ENCODE data around the gene NTN1.

NTN1 gene

DNA sequence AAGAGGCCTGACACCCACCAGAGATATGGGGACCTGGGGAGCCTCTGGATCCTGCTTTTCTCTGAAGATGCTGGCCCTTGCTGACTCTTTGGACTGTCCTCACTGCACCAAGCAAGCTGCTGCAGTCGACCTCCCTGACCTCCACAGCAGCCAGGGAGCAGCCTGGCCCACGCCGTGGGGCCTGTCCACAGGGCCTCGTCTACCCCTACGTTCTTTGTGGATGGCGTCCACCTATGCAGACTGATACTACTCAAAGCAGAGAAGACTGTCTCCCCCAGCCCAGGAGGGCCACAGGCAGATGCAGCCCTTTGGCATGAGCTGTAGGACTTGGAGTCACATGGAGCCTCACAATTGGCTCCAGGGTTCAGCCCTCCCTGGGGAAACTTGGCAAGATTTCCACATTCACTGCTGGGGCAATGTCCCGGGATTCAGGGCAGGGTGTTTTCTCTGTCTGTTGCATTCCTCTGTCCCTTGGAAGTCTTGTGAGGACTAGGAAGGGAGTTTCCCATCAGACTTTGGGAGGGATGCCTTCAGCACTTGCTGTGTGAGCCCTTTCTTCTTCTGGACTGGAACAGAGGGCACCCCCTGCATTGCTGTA, 152.2 kb downstream of the NTN1 start:
- no peak for DNase-seq (ENCODE audit: insufficient read length, low spot score)
- no peak for FAIRE-seq
- TF ChIP-seq POLR2A (IDR thresholded peaks at IDR 0.05; ENCODE audit: low read depth, low read length), result no peak

DNA sequence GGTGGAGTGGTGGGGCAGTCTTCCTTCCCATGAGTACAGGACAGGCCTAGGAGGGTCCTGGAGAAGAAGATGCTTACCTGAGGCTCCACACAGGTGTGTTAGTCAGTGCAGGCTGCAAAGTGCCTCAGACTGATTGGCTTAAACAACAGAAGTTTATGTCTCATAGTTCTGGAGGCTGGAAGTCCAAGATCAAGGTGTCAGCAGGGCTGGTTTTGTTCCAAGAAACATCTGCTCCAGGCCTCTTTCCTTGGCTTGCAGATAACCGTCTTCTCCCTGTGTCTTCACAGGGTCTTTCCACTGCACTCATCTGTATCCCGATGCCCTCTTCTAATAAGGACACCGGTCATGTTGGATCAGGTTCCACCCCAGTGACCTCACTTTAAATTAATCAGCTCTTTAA, 153.0 kb downstream of the NTN1 start:
- TF ChIP-seq POLR2A (IDR thresholded peaks at IDR 0.05; ENCODE audit: low read depth, low read length), result no peak
- FAIRE-seq (no peak), DNase-seq (ENCODE audit: insufficient read length, low spot score) (no peak)

DNA sequence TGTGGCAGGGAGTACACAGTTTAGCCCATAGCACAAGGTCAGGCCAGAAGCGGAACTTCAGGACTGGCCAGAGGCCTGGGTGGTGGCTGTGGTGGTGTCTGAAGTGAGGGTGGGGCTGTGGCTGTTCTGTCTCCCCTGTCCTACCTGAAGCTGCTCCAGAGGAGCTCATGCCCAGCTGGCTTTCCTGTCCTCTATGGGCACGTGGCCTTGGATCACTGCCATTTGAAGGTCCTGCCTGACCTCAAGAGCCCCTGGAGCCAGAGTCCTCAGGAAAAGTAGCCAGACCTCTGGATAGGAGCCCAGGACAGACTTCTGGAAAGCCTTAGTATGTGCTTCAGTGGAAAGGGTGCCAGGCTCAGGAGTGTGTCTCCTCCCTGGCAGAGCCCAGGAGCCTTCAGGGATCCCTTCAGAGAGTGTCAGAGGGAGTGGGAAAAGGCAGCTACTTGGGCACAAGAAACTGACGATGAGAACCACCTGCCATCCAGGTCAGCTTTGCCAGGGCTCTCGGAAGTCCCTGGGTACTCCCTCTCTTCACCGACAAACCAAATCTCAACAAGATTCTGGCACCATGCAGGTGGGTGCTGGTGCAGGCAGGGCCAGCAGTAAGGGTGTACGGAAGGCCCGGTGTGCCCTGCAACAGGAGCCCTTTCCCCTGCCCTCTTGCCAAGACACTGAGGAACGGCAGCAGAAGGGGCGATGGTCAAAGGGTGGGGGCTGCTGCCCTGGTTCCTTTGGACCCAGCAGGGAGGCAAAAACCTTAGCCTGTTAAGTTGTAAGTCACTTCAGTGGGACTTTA, 153.7 kb downstream of the NTN1 start:
- DNase-seq (ENCODE audit: insufficient read length, low spot score), result no peak

DNA sequence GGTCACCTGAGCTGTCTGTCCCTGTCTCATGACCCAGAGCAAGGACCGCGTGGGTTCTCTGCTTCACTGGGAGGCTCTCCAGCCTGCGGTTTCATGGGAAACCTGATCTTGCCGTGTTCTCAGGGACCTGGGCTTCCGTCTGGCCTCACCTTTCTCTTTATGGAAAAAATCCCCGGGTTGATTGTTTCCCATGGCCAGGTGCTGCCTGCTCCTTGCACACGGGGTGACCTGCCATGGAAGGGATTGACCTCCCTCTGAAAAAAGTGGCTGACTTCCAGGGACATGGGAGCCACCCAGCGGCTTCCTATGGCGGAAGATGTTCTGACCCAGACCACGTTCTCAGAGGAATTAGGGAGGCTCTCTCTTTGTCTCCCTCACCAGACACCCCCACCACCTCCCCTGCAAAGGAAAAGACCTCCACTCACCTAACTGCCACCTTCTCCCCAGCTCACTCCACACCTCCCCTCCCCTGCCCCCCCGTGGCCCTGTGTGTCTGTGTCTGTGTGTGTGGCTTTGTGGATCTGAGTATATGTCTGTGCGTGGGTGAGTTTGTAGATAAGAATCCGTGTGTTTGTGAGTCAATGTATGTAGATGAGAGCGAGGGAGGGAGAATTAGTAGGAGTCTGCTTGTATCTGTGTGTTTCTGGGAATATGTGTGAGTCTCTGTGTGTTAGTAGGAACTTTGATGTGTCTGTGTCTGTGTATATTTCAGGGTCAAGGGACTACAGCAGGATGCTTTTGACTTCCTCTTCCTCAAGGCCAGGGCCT, 154.6 kb downstream of the NTN1 start:
- FAIRE-seq (no peak), DNase-seq (ENCODE audit: insufficient read length, low spot score) (no peak)
- TF ChIP-seq POLR2A (IDR thresholded peaks at IDR 0.05; ENCODE audit: low read depth, low read length), result no peak

More for the DNA sequence above, 153.7 kb downstream of the NTN1 start:
- TF ChIP-seq POLR2A (IDR thresholded peaks at IDR 0.05; ENCODE audit: low read depth, low read length), result no peak
- FAIRE-seq, result no peak

GRCh38 chr17:9177212-9177611, 155.9 kb downstream of the NTN1 start:
- TF ChIP-seq POLR2A (IDR thresholded peaks at IDR 0.05; ENCODE audit: low read depth, low read length), result no peak
- FAIRE-seq (no peak), DNase-seq (ENCODE audit: insufficient read length, low spot score) (no peak)

DNA sequence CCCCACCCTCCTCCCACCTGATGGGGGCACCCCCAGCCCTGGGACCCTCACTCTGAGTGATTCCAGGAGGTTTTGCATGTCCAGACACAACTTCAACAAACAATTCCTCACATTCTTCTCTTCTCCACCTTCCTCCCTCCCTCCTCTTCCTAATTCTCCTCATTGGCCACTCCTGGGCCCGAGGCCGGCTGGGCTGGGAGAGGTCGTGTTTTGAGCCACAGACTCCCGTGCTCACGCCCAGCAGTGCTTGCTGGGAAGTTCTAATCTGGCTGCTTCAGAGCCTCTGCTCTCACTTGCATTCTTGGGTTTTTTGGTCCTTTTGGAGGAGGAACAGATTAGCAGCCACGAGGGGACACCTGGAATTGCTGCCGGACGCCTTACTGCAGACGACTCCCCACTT, 157.0 kb downstream of the NTN1 start:
- DNase-seq (ENCODE audit: insufficient read length, low spot score) (no peak), FAIRE-seq (no peak)
- no peak for TF ChIP-seq POLR2A (IDR thresholded peaks at IDR 0.05; ENCODE audit: low read depth, low read length)

GRCh38 chr17:9179602-9180001, 158.3 kb downstream of the NTN1 start:
- DNase-seq (ENCODE audit: insufficient read length, low spot score) (no peak), FAIRE-seq (no peak)
- TF ChIP-seq POLR2A (IDR thresholded peaks at IDR 0.05; ENCODE audit: low read depth, low read length), result no peak

DNA sequence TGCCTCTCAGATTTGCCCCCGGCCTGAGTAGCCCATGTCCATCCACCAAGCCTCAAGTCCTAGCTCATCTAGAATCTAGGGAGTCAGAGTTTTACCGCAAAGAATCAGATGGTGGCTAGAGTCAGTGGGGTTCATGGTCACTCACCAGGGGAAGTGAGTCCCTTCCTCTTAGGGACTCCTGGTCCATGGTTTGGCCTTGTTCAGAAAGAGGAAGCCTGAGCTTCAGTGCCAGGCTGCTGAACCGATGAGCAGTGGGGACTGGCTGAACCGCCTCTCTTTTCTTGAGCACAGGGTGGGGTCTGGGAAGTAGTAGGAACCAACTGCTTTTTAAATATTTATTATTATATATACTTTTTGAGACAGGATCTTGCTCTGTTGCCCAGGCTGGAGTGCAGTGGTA, 160.3 kb downstream of the NTN1 start:
- no peak for TF ChIP-seq POLR2A (IDR thresholded peaks at IDR 0.05; ENCODE audit: low read depth, low read length)
- no peak for DNase-seq (ENCODE audit: insufficient read length, low spot score)
- FAIRE-seq, result no peak

DNA sequence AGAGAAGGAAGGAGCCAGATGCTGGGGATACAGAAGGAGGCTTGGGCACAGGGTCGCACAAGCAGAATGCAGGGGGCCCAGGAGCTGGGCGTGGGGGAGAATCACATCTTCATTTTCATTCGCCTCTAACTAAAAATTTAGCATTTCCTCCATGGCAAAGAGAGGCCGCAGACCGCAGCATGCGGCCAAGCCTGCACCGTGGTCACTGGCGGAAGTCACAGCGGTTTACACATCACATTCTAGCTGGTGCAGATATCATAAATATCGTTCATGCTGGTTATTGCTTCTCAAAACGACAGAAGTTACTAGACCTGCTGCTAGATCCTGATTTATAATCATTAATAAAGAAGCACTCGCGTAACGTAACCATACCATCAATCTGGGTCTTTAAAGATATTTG, 162.0 kb downstream of the NTN1 start:
- DNase-seq (ENCODE audit: insufficient read length, low spot score) (no peak), FAIRE-seq (no peak)
- no peak for TF ChIP-seq POLR2A (IDR thresholded peaks at IDR 0.05; ENCODE audit: low read depth, low read length)

- DNase-seq (ENCODE audit: insufficient read length, low spot score) (no peak), FAIRE-seq (no peak)
- TF ChIP-seq POLR2A (IDR thresholded peaks at IDR 0.05; ENCODE audit: low read depth, low read length), result no peak
Observed at GRCh38 chr17:9185142-9185541, 163.8 kb downstream of the NTN1 start.

- DNase-seq (ENCODE audit: insufficient read length, low spot score) (no peak), FAIRE-seq (no peak)
- TF ChIP-seq POLR2A (IDR thresholded peaks at IDR 0.05; ENCODE audit: low read depth, low read length), result no peak
Observed at GRCh38 chr17:9185688-9186284, 164.5 kb downstream of the NTN1 start.

- DNase-seq (ENCODE audit: insufficient read length, low spot score) (no peak), FAIRE-seq (no peak)
- no peak for TF ChIP-seq POLR2A (IDR thresholded peaks at IDR 0.05; ENCODE audit: low read depth, low read length)
Observed at GRCh38 chr17:9187828-9188227, 166.5 kb downstream of the NTN1 start.

- no peak for TF ChIP-seq POLR2A (IDR thresholded peaks at IDR 0.05; ENCODE audit: low read depth, low read length)
- DNase-seq (ENCODE audit: insufficient read length, low spot score) (no peak), FAIRE-seq (no peak)
Observed at GRCh38 chr17:9188367-9188766, 167.1 kb downstream of the NTN1 start.

- no peak for TF ChIP-seq POLR2A (IDR thresholded peaks at IDR 0.05; ENCODE audit: low read depth, low read length)
- no peak for FAIRE-seq
Observed at GRCh38 chr17:9189870-9190269, 168.6 kb downstream of the NTN1 start.

More at GRCh38 chr17:9189870-9190269, 168.6 kb downstream of the NTN1 start:
- DNase-seq (ENCODE audit: insufficient read length, low spot score), result no peak
